Measurements from ENCODE around the gene OR2AT4. TPM values are rescaled to one million over a fixed set of nuclear protein-coding genes. Genes with fewer than 3 reads are reported as not detected.

The OR2AT4 gene
- total RNA-seq, 2 donors from 2014 or later = not detected

- Mint-ChIP-seq H3K27me3 (ENCODE audit: insufficient read depth) (peaks cover 6% of the 10 kb centered on the region), H3K36me3 (ENCODE audit: low read depth) (no peaks in the 10 kb centered on the region), H3K27ac (no peak overlapping the region), H3K4me3 (no peak overlapping the region), H3K4me1 (no peaks in the 10 kb centered on the region), H3K9me3 (peaks cover 2% of the 10 kb centered on the region)
- H3K27ac ChIP-seq (ENCODE audit: low read depth, low read length) = no peak overlapping the region
- no peak overlapping the region for H3K9ac ChIP-seq (ENCODE audit: extremely low read depth, low read length, poor library complexity, severe bottlenecking)
- no peaks in the 10 kb centered on the region for H3K36me3 ChIP-seq (ENCODE audit: control insufficient read depth, insufficient read depth, low read length)
- DNase-seq = no peak
- TF ChIP-seq CTCF (conservative IDR thresholded peaks at IDR 0.05) = no peak
- no peaks in the 10 kb centered on the region for H3K27me3 ChIP-seq (ENCODE audit: control insufficient read depth, insufficient read depth, low read length, poor library complexity, severe bottlenecking)
- no peaks in the 10 kb centered on the region for H3K4me1 ChIP-seq (ENCODE audit: control insufficient read depth, insufficient read depth, low read length)
- no peaks in the 10 kb centered on the region for H3K9me3 ChIP-seq (ENCODE audit: control insufficient read depth, low read length)
- H3K4me3 ChIP-seq (ENCODE audit: low read length) = no peak overlapping the region
Observed at GRCh38 chr11:75059299-75059698, 37.4 kb downstream of the OR2AT4 start.

GRCh38 chr11:75056814-75057213, 39.9 kb downstream of the OR2AT4 start:
- no peak for DNase-seq
- Histone ChIP-seq H3K4me3 (ENCODE audit: low read length) (no peak overlapping the region), H3K27me3 (ENCODE audit: control insufficient read depth, insufficient read depth, low read length, poor library complexity, severe bottlenecking) (no peaks in the 10 kb centered on the region), H3K9ac (ENCODE audit: extremely low read depth, low read length, poor library complexity, severe bottlenecking) (no peak overlapping the region), H3K9me3 (ENCODE audit: control insufficient read depth, low read length) (peaks cover 14% of the 10 kb centered on the region), H3K4me1 (ENCODE audit: control insufficient read depth, insufficient read depth, low read length) (no peaks in the 10 kb centered on the region), H3K27ac (ENCODE audit: low read depth, low read length) (no peak overlapping the region), H3K36me3 (ENCODE audit: control insufficient read depth, insufficient read depth, low read length) (no peaks in the 10 kb centered on the region)
- Mint-ChIP-seq H3K27ac (no peak overlapping the region), H3K9me3 (peaks cover 14% of the 10 kb centered on the region), H3K4me3 (no peak overlapping the region), H3K4me1 (no peaks in the 10 kb centered on the region), H3K36me3 (ENCODE audit: low read depth) (no peaks in the 10 kb centered on the region), H3K27me3 (ENCODE audit: insufficient read depth) (peaks cover 4% of the 10 kb centered on the region)
- WGBS, 2 experiments (ENCODE audit: insufficient coverage in 1 of 2, insufficient read length in 1 of 2) = 81 to 100% methylated on average over 1 to 2 of the region's 3 CpGs
- no peak for TF ChIP-seq CTCF (conservative IDR thresholded peaks at IDR 0.05)

GRCh38 chr11:75055511-75055910, 41.2 kb downstream of the OR2AT4 start:
- no peak for TF ChIP-seq CTCF (conservative IDR thresholded peaks at IDR 0.05)
- Mint-ChIP-seq H3K4me1 (no peaks in the 10 kb centered on the region), H3K36me3 (ENCODE audit: low read depth) (no peaks in the 10 kb centered on the region), H3K4me3 (no peak overlapping the region), H3K27ac (no peak overlapping the region), H3K9me3 (peaks cover 14% of the 10 kb centered on the region), H3K27me3 (ENCODE audit: insufficient read depth) (peaks cover 4% of the 10 kb centered on the region)
- H3K4me1 ChIP-seq (ENCODE audit: control insufficient read depth, insufficient read depth, low read length) = no peaks in the 10 kb centered on the region
- no peak overlapping the region for H3K4me3 ChIP-seq (ENCODE audit: low read length)
- no peak for DNase-seq
- H3K36me3 ChIP-seq (ENCODE audit: control insufficient read depth, insufficient read depth, low read length) = no peaks in the 10 kb centered on the region
- no peaks in the 10 kb centered on the region for H3K27me3 ChIP-seq (ENCODE audit: control insufficient read depth, insufficient read depth, low read length, poor library complexity, severe bottlenecking)
- no peak overlapping the region for H3K9ac ChIP-seq (ENCODE audit: extremely low read depth, low read length, poor library complexity, severe bottlenecking)
- WGBS, 2 experiments (ENCODE audit: insufficient coverage in 1 of 2, insufficient read length in 1 of 2) = 98% methylated on average over 4 of the region's 6 CpGs; no CpG with 5 or more reads in 1 of the 2 experiments
- H3K27ac ChIP-seq (ENCODE audit: low read depth, low read length) = no peak overlapping the region
- H3K9me3 ChIP-seq (ENCODE audit: control insufficient read depth, low read length) = peaks cover 14% of the 10 kb centered on the region

All from endodermal cell (in vitro differentiated cells).